Activated T-cell treated with anti-CD3 and anti-CD28 coated beads for 1 hour (primary cell): ENCODE results near the gene SEMA3E.
"Not testable (repeated sequence)": the region's sequence is repeated elsewhere in the genome, so short reads cannot be mapped to it uniquely, and the experiment has no call there.

Source experiments
- DNase-seq: peaks from one replicate; pipeline ENCODE4 v3.0.0-alpha.2; 2020; ENCODE audit warnings: low read depth

SEMA3E gene

DNA sequence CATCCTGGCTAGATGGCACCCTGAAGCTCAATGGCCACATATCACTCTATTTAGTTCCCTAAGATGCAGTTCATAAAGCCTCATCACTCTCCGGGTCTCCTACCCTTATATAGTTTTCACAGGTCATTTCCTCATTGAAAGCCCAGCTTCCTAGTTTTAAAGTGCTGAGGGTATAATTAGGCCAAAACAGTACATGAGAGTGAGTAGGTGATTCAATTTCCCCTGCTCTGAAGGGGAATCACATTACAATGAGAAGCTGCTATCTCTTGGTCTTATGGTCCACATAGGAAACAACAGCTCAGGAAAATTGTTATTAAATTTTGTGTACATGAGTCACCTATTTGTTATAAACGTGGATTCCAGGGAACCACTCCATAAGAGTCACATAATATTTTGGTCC is 162.0 kb downstream of the SEMA3E start:
- DNase-seq: no peak

DNA sequence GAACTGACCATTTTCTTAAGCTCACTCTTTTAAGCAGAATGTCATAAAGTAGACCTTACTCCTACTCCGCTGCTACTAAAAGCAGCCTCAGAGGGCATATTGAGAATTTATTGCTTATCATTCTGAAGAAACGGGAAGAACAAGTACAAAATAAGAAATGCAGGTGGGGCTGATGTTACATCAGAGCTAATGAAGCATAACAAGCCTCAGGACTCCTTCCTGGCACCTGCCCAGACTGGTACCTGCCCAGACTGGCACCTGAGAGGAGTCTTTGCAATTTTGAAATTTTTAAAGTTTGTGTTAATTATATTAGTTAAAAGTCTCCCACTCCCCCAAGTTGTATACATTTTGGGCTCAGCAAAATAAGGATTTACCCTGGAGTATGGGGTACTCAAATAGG is 162.4 kb downstream of the SEMA3E start:
- DNase-seq: no peak

DNA sequence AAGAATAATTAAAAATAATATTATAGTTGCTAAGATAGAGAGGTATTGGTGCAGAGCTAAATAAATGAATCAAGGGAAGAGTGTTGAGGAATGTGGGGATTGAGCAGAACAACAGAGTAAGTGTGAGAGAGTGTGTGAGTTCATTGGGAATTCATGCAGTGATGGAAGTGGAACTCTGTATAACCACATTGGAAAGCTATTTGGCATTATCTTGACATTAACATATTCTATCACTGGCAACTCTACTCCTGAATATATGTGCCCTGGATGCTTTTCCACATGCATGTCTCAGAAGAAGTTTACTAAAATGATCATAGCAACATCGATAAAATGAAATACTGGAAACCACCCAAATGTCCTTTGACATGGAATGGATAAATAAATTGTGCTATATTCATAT is 164.1 kb downstream of the SEMA3E start:
- DNase-seq: no peak

DNA sequence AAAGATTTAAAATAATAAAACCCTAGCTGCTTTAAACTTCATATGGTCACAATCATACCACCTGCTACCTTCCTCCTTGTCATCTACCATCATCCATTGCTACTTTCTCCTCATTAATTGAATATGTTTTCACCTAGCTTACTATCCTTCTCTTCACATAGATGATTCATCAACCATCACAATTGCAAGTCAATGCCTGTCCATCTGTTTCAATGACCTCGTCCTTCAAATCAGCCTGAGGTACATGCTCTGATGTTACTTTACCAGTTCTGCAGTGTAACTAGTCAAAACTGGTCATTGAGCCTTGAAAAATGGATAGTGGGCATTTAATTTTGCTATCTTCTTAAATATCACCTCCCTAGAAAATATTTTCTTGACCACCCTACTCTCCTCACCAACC is 164.7 kb downstream of the SEMA3E start:
- DNase-seq: no peak

DNA sequence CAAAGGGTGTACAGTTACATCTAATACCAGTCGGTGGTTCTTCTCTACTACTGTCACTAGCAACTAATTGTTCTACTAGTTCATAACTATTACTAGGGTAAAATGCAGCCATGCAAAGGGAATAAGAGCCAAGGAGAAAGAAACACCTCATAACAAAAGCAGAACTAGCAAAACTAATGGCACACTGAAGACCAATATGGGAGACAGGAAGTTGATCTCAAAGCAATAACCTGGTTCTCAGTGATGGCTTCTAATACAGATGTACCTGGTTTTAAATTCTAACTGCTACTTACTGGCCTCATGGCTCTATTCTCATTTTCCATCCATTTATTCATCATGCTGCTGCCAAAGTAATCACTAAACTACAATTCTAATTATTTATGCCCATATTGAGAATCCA is 170.3 kb downstream of the SEMA3E start:
- DNase-seq: no peak

DNA sequence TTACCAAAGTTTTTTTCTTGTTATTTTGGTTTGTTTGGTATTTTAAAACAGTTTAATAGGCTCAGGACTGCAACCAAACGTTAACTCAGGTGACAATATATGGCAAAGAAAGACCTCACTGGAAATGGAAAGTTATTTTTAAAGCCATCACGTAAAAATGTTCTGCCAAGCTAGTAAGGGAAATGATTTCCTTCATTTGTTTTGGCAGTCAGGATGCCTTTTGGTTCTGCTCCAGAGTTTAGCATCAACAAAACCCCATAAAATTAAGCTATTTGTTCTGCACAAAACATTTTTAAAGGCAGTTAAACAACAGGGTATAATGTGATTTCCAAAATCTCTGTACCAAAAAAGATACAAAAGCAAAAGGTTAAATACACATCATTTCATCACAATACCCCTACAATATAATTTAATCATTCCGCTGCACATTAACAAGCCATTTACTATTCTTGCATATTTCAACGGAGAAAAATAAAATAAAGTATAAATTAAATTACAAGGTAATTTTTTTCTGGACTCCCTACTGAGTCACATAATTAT is 172.4 kb downstream of the SEMA3E start:
- no peak for DNase-seq

DNA sequence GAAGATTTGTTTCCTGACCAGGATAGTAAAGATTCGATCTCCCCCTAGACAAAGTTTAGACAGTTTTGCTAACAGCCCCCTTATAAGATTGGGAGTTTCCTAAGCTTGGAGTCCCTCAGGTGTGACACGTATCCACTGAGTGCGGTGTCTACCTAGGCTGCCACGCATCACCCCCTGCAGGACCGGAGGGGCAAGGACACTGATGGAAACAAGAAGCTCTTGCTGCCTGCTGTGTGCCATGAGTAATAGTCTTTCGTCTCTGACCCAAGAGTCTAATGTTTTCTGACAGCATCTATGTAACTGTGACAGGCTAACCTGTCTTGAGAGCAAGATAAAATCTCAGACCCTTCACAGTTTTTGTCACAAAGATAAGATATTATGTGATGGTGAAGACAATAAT is 173.5 kb downstream of the SEMA3E start:
- no peak for DNase-seq

DNA sequence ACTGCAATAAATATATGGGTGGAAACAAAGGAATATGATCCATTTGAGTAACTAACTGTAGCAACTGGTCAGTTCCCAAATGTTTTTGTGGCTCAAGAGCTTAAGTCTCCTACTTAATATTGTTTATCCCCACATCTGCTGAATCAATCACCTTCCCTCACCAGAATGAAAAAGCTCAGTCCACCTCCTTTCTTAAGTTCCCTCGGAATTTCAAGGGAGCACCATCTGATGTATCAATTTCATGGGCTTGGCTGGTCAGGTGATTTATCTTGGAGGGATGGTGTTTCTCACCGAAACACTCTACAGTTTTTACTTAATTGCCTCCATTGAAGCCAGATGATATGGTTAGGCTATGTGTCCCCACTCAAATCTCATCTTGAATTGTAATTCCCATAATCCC is 176.6 kb downstream of the SEMA3E start:
- DNase-seq: no peak

DNA sequence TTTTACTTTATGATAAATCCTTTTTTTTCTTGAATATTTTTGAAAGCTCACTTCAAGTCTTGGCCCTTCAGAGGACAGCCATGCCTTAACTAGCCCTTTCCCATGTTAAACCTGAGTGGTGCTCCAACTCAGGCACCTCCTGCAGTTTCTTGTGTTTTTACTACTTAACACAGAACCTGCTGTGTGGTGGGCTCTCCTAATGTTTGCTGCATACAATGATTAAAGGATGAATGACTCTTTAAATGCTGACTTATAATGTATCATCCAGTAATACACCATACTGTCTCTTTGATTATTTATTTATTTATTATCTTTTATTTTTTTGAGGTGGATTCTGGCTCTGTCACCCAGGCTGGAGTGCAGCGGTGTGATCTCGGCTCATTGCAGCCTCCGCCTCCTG is 179.4 kb downstream of the SEMA3E start:
- no peak for DNase-seq

DNA sequence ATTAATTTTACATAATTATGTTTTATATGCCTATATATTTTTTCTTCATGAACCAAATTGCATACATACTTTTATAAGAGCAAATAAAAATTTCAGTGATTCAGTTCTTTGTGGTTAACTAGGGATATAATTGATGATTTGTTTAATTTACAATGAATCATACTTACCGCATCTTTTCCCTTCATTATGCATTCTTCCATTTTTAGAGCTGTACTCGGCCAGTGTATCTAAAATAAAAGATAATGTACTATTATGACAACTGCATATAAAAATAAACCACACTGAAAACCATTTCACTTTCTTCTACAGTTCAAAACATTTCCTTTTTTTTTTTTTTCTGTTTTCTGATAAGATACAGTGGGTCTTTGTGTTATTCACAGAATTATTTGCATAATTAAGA is 179.9 kb downstream of the SEMA3E start:
- no peak for DNase-seq

DNA sequence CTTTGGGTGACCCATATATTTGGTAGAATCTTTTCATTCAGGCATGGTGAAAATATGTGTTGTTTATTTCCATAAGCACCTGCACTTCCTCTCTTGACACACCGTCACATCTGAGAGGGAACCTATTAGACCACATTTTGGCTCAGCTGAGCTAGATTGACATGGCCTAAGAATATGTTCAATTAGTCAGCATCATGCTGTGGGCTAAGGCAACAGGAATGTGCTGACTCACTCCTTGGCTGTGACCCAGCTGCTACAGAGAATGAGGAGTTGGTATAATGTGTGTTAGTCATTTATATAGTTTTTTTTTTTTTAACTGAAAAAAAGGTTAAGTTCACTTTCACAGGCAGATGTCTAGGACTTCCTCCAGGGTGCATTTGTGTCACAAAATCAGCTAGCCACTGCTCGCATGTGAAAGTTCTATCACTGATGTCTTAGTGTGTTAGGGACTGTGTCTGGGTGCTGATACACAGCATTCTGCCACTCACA is 180.6 kb downstream of the SEMA3E start:
- no peak for DNase-seq

DNA sequence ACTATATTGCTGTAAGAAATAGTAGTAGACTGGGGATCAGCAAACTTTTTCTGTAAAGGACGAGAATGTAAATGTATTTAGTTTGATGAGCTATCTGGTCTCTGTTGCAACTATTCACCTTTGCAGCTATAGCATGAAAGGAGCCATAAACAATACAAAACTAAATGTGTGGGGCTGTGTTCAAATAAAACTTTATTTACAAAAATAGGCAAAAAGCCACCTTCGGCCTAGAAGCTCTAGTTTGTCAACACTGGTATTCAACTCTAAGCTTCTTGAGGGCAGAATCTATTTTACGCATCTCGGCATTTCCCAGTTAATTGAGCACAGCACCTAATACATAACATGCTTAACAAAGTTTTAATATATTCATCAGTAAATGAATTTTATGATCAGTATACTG is 181.4 kb downstream of the SEMA3E start:
- DNase-seq: no peak

DNA sequence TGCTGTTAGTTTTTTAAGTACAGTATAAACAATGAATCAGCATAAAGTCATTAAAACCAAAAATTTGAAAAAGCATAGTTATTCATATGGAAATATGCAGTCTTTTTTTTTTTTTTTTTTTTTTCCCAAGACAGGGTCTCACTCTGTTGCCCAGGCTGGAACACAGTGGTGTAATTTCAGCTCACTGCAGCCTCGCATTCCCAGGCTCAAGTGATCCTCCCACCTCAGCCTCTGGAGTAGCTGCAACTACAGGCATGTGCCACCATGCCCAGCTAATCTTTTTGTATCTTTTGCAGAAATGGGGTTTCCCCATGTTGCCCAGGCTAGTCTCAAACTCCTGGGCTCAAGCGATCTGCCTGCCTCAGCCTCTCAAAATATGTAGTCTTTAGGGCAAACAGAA is 182.0 kb downstream of the SEMA3E start:
- DNase-seq: no peak

DNA sequence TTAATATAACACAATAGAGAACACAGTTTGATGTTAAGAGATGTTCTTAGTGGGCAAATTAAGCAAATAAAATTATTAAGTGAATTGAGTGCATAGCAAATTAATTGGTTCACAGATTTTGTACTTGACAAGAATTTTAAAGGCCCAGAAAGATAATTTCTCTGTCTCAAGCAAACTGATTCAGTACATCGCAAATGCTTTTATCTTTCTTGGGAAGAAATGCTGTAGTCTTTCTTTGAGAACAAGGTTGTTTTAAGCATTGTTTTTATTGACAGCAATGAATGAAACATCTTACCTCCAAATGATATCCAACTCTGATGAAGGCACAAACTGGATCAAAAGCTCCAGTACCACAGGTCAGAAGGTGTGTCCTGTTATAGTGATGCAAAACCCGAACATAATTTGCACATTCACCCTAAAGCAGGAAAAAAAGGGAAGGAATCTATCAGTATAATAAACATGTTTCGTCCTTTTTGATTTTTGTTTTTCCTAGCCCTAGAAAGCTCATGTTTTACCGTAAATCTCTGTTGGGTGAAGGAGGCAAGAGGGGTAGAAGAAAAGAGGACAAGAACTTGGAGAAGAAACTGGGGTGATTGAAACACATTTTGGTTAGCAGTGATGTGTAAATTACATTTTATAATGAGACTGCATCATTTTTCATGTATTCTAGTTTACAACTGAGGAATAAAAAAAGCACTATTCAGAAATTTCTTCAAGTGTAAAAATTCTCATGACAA is 182.6 kb downstream of the SEMA3E start:
- DNase-seq: no peak

DNA sequence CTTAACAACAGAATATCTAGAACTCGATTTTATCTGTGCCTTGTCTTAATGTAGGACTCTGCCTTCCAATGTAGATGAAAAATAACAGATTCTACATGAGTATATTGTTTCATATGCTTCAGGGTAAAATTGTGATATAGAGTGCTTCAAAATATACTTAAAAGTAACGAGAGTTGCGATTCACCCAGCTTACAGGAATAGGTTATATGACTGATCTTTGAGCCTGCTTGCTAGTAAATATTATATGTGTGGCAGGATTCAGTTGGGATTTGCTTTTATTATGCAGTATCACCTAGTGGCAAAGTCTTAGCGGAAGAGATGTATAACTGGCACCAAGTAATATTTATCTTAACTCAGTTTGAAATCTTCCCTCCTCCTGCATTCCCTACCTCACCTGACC is 183.3 kb downstream of the SEMA3E start:
- no peak for DNase-seq

DNA sequence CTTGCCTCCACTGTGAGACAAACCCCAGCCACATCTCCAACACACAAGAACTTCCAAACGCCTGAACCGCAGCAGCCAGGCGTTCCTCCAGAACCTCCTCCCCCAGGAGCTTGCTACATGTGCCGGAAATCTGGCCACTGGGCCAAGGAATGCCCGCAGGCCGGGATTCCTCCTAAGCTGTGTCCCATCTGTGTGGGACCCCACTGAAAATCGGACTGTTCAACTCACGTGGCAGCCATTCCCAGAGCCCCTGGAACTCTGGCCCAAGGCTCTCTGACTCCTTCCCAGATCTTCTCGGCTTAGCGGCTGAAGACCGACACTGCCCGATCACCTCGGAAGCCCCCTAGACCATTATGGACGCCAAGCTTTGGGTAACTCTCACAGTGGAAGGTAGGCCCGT is 187.1 kb downstream of the SEMA3E start:
- DNase-seq: not testable (repeated sequence)

DNA sequence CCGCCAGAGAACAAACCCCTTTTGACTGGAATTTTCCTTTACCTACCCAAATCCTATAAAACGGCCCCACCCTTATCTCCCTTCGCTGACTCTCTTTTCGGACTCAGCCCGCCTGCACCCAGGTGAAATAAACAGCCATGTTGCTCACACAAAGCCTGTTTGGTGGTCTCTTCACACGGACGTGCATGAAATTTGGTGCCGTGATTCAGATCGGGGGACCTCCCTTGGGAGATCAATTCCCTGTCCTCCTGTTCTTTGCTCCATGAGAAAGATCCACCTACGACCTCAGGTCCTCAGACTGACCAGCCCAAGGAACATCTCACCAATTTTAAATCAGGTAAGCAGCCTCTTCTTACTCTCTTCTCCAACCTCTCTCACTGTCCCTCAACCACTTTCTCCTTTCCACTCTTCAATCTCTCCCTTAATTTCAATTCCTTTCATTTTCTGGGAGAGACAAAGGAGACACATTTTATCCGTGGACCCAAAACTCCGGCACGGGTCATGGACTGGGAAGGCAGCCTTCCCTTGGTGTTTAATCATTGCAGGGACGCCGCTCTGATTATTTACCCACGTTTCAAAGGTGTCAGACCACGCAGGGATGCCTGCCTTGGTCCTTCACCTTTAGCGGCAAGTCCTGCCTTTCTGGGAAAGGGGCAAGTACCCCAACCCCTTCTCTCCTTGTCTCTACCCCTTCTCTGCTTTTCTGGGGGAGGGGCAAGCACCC is 188.8 kb downstream of the SEMA3E start:
- not testable (repeated sequence) for DNase-seq

DNA sequence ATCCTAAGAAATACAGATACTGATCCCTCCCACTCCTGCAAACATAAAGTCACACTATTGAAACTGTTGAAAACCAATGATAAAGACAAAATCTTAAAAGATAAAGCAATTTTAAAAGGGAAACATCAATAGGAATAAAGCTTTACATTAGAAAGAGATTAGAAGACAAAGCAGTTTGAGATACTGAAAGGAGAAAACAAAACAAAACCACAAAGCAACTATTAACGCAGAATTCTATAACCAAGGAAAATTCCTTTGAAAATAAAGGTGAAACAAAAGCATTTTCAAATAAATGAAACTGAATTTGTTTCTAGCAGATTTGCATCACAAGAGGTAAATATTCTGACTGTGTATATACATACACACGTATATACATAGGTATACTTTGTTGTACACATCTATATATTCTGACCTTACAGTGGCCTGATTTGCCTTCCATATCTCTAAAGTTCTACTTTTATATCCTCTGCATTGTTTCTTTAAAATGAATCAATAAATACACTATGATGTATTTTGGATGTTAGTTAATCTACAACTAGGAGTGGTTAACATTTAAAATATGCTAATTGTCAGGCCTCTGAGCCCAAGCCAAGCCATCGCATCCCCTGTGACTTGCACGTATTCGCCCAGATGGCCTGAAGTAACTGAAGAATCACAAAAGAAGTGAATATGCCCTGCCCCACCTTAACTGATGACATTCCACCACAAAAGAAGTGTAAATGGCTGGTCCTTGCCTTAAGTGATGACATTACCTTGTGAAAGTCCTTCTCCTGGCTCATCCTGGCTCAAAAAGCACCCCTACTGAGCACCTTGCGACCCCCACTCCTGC is 189.6 kb downstream of the SEMA3E start:
- DNase-seq: not testable (repeated sequence)

DNA sequence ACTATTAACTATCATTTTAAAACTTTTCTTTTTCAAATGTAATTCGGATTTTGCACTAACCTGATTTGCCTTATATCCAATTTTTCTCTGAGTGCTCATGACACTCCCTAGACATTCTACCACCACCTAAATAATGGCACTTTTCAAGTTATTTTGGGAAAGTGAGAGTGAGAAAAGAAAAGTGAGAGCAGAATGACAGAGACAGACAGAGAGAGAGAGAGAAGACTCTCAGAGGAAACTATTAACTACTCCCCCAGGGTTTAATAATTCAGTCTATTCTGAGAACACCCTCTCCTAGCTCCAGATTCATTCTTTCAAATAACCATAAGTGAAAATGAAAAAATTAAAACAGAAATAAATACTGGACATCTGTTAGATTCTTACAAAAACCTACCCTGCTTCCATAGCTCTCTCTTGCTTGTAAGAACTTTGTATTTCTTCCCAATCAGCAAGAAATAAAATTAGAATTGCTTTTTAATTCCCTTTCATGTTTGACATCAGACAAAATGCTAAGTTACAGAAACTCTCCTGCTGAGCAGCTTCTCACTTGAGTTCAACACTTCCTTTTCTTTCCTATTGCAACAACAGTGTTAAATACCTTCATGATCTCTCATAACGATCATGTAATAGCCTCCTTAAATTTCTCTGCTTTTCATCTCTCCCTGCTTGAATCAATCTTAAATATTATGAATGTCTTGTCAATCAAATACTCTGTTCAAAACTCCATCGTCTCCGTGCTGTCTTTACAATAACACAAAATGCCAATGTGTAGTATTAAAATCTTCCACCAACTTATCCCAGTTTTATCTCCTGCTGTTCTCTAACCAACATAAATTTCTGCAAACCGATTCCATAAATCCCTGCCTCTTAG is 191.7 kb downstream of the SEMA3E start:
- no peak for DNase-seq

DNA sequence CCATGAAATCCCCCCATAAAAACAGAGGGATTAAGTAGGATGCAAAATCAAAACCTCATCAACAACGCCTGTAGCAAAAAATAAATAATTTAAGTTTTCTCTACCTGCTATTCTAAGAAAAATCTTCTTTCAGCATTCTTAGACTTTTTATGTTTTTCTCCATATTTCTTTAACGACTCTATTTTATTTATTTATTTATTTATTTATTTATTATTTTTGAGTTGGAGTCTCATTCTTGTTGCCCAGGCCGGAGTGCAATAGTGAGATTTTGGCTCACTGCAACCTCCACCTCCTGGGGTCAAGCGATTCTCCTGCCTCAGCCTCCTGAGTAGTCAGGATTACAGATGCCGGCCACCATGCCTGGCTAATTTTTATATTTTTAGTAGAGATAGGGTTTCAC is 192.5 kb downstream of the SEMA3E start:
- no peak for DNase-seq

DNA sequence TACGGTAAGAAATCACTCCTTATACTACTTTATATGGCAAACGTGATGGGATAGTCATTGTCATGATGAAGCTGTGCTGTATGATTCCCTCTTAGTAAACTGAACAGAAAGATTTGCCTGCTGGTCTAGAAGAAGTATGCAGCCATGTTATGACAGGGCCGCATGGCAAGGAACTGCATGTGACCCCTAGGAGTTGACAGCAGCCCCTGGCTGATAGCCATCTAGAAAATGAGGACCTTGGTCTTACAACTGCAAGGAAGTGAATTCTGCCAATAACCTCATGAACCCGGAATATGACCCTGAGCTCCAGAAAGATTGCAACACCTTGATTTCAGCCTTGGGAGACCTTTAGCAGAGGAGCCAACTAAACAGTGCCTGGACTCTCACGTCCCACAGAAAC is 193.3 kb downstream of the SEMA3E start:
- no peak for DNase-seq

DNA sequence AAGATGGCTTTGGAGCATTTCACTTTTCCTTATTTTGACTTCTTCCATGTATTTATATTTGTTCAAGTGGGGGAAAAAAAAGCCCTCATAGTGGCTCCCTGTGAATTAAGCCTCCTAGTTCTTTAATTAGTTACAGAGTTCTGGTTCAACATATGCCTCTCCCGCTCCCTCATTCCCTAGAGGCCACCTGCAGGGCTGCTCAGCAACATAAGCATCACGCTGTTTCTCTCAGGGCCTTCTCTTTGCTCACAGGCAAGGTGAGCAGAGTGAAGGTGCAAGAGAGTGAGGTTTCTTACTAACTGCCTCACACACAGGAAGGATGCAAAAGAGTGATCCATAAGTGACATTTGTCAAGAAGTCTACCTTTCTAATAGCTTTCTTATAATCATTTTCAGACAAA is 196.7 kb downstream of the SEMA3E start:
- no peak for DNase-seq
